ENCODE results near the gene SLC10A1.

GRCh38 chr14:69766984-69767368 lies 30.1 kb downstream of the SLC10A1 start, which contains the start of gene SRSF5:
- TF ChIP-seq CTCF (conservative IDR thresholded peaks at IDR 0.05; ENCODE audit: low read length) (no peak), EZH2phosphoT487 (IDR thresholded peaks at IDR 0.05; ENCODE audit: borderline replicate concordance, low read depth, low read length) (no peak)

Data from OCI-LY7 (cell line).